HepG2 (cell line): ENCODE results near the gene IHH. TPM values are rescaled to one million over a fixed set of nuclear protein-coding genes. Genes with fewer than 3 reads are reported as not detected.

Experiments used
- ASH2L ChIP-seq: fragments of 300-600, 200-600 bp; sonication (generic); IDR thresholded peaks from 2 replicates; pipeline ENCODE4 v1.7.0; 2017; ENCODE audit warnings: low read depth, mild to moderate bottlenecking, moderate library complexity, mixed read lengths, low read length; ENCODE audit not compliant: insufficient read length
- ATF7 ChIP-seq, 2 experiments: fragments of 450-650 bp in 1 of 2; sonication (generic) in 1 of 2; formaldehyde crosslinking in 1 of 2; IDR thresholded peaks; 2 replicates each; pipeline versions ENCODE4 v1.4.0 to v1.6.1; 2016 to 2020; ENCODE audit warnings: antibody characterized with exemption in 1 of 2, mild to moderate bottlenecking in 1 of 2, missing genetic modification reagents in 1 of 2
- CBX2 ChIP-seq, 2 experiments: fragments of 200-600 bp in 1 of 2; sonication (generic); formaldehyde crosslinking in 1 of 2; IDR thresholded peaks; 2 replicates each; pipeline versions ENCODE4 v1.7.0 to v1.8.1; 2018 to 2022; ENCODE audit warnings: low read depth in 2 of 2, low read length in 1 of 2, mild to moderate bottlenecking in 1 of 2, missing genetic modification reagents in 1 of 2
- CENPT ChIP-seq: sonication (generic); formaldehyde crosslinking; IDR thresholded peaks from 2 replicates; pipeline ENCODE4 v1.8.0; 2022; ENCODE audit warnings: low read depth, mild to moderate bottlenecking, moderate library complexity, missing genetic modification reagents
- EED ChIP-seq: sonication (generic); formaldehyde crosslinking; IDR thresholded peaks from 2 replicates; pipeline ENCODE4 v1.5.0; 2020; ENCODE audit warnings: mild to moderate bottlenecking, missing genetic modification reagents
- KDM3A ChIP-seq: IDR thresholded peaks from 2 replicates; pipeline ENCODE4 v1.6.1; 2018; ENCODE audit warnings: low read depth, missing compliant biosample characterization
- MAZ ChIP-seq, 2 experiments: sonication (generic) in 1 of 2; formaldehyde crosslinking in 1 of 2; IDR thresholded peaks; 2 replicates each; pipeline versions ENCODE4 v1.5.0 to v1.6.1; 2012 to 2020; ENCODE audit warnings: low read depth in 2 of 2, mild to moderate bottlenecking in 2 of 2, borderline replicate concordance in 1 of 2, improper control_type of control experiment in 1 of 2, low read length in 1 of 2, missing genetic modification reagents in 1 of 2, moderate library complexity in 1 of 2
- MED13 ChIP-seq: sonication (generic); formaldehyde crosslinking; IDR thresholded peaks from 2 replicates; pipeline ENCODE4 v1.5.0; 2020; ENCODE audit warnings: missing genetic modification reagents
- MTF2 ChIP-seq: sonication (generic); formaldehyde crosslinking; IDR thresholded peaks from 2 replicates; pipeline ENCODE4 v1.5.0; 2020; ENCODE audit warnings: missing genetic modification reagents, borderline replicate concordance
- NONO ChIP-seq, 2 experiments: fragments of 450-650 bp in 1 of 2; sonication (generic) in 1 of 2; formaldehyde crosslinking in 1 of 2; IDR thresholded peaks in 1 of 2; conservative IDR thresholded peaks in 1 of 2; 2 replicates each; pipeline versions ENCODE4 v1.6.1 to v1.8.0; 2017 to 2022; ENCODE audit warnings: mild to moderate bottlenecking in 1 of 2, missing genetic modification reagents in 1 of 2, moderate library complexity in 1 of 2
- NR2F6 ChIP-seq, 2 experiments: IDR thresholded peaks; 2 replicates each; pipeline ENCODE4 v1.6.1; 2016; ENCODE audit warnings: antibody characterized with exemption in 1 of 2, mild to moderate bottlenecking in 1 of 2
- PCBP1 ChIP-seq: fragments of 200-400 bp; formaldehyde crosslinking; IDR thresholded peaks from 2 replicates; pipeline ENCODE4 v1.6.1; 2017; ENCODE audit warnings: mild to moderate bottlenecking, low read depth, low read length, borderline replicate concordance
- PHF8 ChIP-seq: sonication (generic); formaldehyde crosslinking; IDR thresholded peaks from 2 replicates; pipeline ENCODE4 v1.5.0; 2020; ENCODE audit warnings: missing genetic modification reagents
- SIN3A ChIP-seq: IDR thresholded peaks from 2 replicates; pipeline ENCODE4 v1.6.1; 2011; ENCODE audit warnings: low read depth, mild to moderate bottlenecking, control low read depth, low read length, borderline replicate concordance
- TFAP4 ChIP-seq: sonication (generic); IDR thresholded peaks from 2 replicates; pipeline ENCODE4 v1.6.1; 2016; ENCODE audit warnings: low read depth, borderline replicate concordance
- YEATS2 ChIP-seq: sonication (generic); formaldehyde crosslinking; IDR thresholded peaks from 2 replicates; pipeline ENCODE4 v1.4.0; 2020; ENCODE audit warnings: missing genetic modification reagents, borderline replicate concordance
- ZBTB20 ChIP-seq: sonication (generic); formaldehyde crosslinking; IDR thresholded peaks from 2 replicates; pipeline ENCODE4 v1.8.1; 2023; ENCODE audit warnings: missing genetic modification reagents, low read depth, mild to moderate bottlenecking, borderline replicate concordance
- ZBTB7B ChIP-seq: sonication (generic); formaldehyde crosslinking; IDR thresholded peaks from 2 replicates; pipeline ENCODE4 v1.4.0; 2020; ENCODE audit warnings: missing genetic modification reagents
- ZNF138 ChIP-seq: sonication (generic); formaldehyde crosslinking; IDR thresholded peaks from 2 replicates; pipeline ENCODE4 v1.5.0; 2020; ENCODE audit warnings: mild to moderate bottlenecking, low read depth, missing genetic modification reagents
- ZNF180 ChIP-seq: sonication (generic); formaldehyde crosslinking; IDR thresholded peaks from 2 replicates; pipeline ENCODE4 v1.4.0; 2020; ENCODE audit warnings: low read depth, missing genetic modification reagents, borderline replicate concordance
- ZNF383 ChIP-seq: sonication (generic); formaldehyde crosslinking; IDR thresholded peaks from 2 replicates; pipeline ENCODE4 v1.4.0; 2020; ENCODE audit warnings: missing genetic modification reagents, mild to moderate bottlenecking, borderline replicate concordance
- ZNF414 ChIP-seq: sonication (generic); formaldehyde crosslinking; IDR thresholded peaks from 2 replicates; pipeline ENCODE4 v1.5.0; 2020; ENCODE audit warnings: missing genetic modification reagents
- ZNF564 ChIP-seq: sonication (generic); formaldehyde crosslinking; IDR thresholded peaks from 2 replicates; pipeline ENCODE4 v1.8.1; 2023; ENCODE audit warnings: mild to moderate bottlenecking, missing genetic modification reagents
- ZNF572 ChIP-seq: sonication (generic); formaldehyde crosslinking; IDR thresholded peaks from 2 replicates; pipeline ENCODE4 v1.5.1; 2020; ENCODE audit warnings: mild to moderate bottlenecking, missing genetic modification reagents
- ZNF639 ChIP-seq: conservative IDR thresholded peaks from 2 replicates; pipeline ENCODE4 v1.6.1; 2018; ENCODE audit warnings: missing genetic modification reagents
- ZNF672 ChIP-seq: sonication (generic); formaldehyde crosslinking; IDR thresholded peaks from 2 replicates; pipeline ENCODE4 v1.8.1; 2022; ENCODE audit warnings: missing genetic modification reagents
- ZNF781 ChIP-seq: sonication (generic); formaldehyde crosslinking; IDR thresholded peaks from 2 replicates; pipeline ENCODE4 v1.5.1; 2020; ENCODE audit warnings: borderline replicate concordance, mild to moderate bottlenecking, missing genetic modification reagents; ENCODE audit errors: not compliant biosample characterization
- ZSCAN31 ChIP-seq: sonication (generic); formaldehyde crosslinking; IDR thresholded peaks from 2 replicates; pipeline ENCODE4 v1.5.0; 2020; ENCODE audit warnings: low read depth, mild to moderate bottlenecking, missing genetic modification reagents
- polyA plus RNA-seq, 8 experiments: library from polyadenylated mRNA; depleted of rRNA in 3 of 8; stranded (reverse) in 7 of 8; unstranded in 1 of 8; fragments of >200 nt; fragmentation: Illumina TruSeq in 4 of 8; extraction: Trizol in 4 of 8; gene quantifications; 2 replicates each; pipeline versions ENCODE4 v1.2.1 to v1.2.3, GENCODE V29; 2011 to 2016; ENCODE audit warnings: low read depth in 4 of 8, missing spikeins in 1 of 8, mixed read lengths in 1 of 8; ENCODE audit not compliant: insufficient read depth in 1 of 8
- total RNA-seq, 5 experiments: library from RNA; depleted of rRNA; stranded (reverse); fragments of >200 nt; fragmentation: Illumina TruSeq; extraction: Trizol; gene quantifications; 2 replicates each; pipeline ENCODE4 v1.2.3, GENCODE V29; 2016; ENCODE audit warnings: low read depth in 1 of 5

Gene IHH
- total and polyA plus RNA-seq, 2 of the 13 experiments (the other 11 are each of a cell fraction or from before 2014, with no cell fraction given), result 0.42 TPM; not detected in 1

GRCh38 chr2:219059375-219059724 lies 1.4 kb downstream of the IHH start (continued):
- no peak for TF ChIP-seq ATF7 (IDR thresholded peaks at IDR 0.05)
- no peak for TF ChIP-seq ATF7 (CRISPR knock-in tag; IDR thresholded peaks at IDR 0.05)
- TF ChIP-seq EED, result peak; percentile 77
- no peak for TF ChIP-seq ZNF414
- no peak for TF ChIP-seq ZNF781
- 0 out of 2 replicates have a peak, but pooled peaks have one; percentile 2 for TF ChIP-seq ZNF572 (CRISPR knock-in tag)
- no peak for TF ChIP-seq NR2F6 (IDR thresholded peaks at IDR 0.05)
- no peak for TF ChIP-seq NR2F6 (CRISPR knock-in tag; IDR thresholded peaks at IDR 0.05)
- TF ChIP-seq ZNF672, result no peak
- no peak for TF ChIP-seq TFAP4
- TF ChIP-seq ZNF180, result no peak
- peak; percentile 63; the same call in 1 of the 2 replicates for TF ChIP-seq ZSCAN31
- no peak for TF ChIP-seq MAZ (IDR thresholded peaks at IDR 0.05; ENCODE audit: borderline replicate concordance, low read depth, low read length)
- 0 out of 2 replicates have a peak, but pooled peaks have one; percentile 5 for TF ChIP-seq MAZ (CRISPR knock-in tag; IDR thresholded peaks at IDR 0.05; ENCODE audit: low read depth)
- TF ChIP-seq ZNF564 (CRISPR knock-in tag), result peak; percentile 27; the same call in 1 of the 2 replicates
- no peak for TF ChIP-seq ZBTB20 (CRISPR knock-in tag)
- peak; percentile 99 for TF ChIP-seq CBX2 (IDR thresholded peaks at IDR 0.05; ENCODE audit: low read depth, low read length)
- no peak for TF ChIP-seq CBX2 (CRISPR knock-in tag; IDR thresholded peaks at IDR 0.05; ENCODE audit: low read depth)
- peak; percentile 36 for TF ChIP-seq ASH2L
- TF ChIP-seq MED13 (CRISPR knock-in tag), result no peak
- no peak for TF ChIP-seq ZNF383 (CRISPR knock-in tag)
- TF ChIP-seq MTF2 (CRISPR knock-in tag), result peak; percentile 9; the same call in 1 of the 2 replicates
- 0 out of 2 replicates have a peak, but pooled peaks have one; percentile 86 for TF ChIP-seq ZNF138 (CRISPR knock-in tag)
- TF ChIP-seq PHF8 (CRISPR knock-in tag), result peak; percentile 1; the same call in 1 of the 2 replicates
- 0 out of 2 replicates have a peak, but pooled peaks have one; percentile 18 for TF ChIP-seq SIN3A
- TF ChIP-seq ZNF639, result no peak
- 0 out of 2 replicates have a peak, but pooled peaks have one; percentile 7 for TF ChIP-seq PCBP1
- TF ChIP-seq ZBTB7B (CRISPR knock-in tag), result no peak
- no peak for TF ChIP-seq NONO (IDR thresholded peaks at IDR 0.05)
- TF ChIP-seq NONO (CRISPR knock-in tag; conservative IDR thresholded peaks at IDR 0.05), result no peak
- no peak for TF ChIP-seq YEATS2 (CRISPR knock-in tag)
- no peak for TF ChIP-seq KDM3A (CRISPR knock-in tag)
- TF ChIP-seq CENPT (CRISPR knock-in tag), result no peak
